GM19238 (cell line): Measurements from ENCODE around the gene TAPBP.
"Not testable (repeated sequence)": the region's sequence is repeated elsewhere in the genome, so short reads cannot be mapped to it uniquely, and the experiment has no call there.

Experiments
- DNase-seq: peaks from one replicate; pipeline ENCODE4 v3.0.0; 2011; ENCODE audit warnings: low spot score; ENCODE audit not compliant: insufficient read length

TAPBP gene

DNA sequence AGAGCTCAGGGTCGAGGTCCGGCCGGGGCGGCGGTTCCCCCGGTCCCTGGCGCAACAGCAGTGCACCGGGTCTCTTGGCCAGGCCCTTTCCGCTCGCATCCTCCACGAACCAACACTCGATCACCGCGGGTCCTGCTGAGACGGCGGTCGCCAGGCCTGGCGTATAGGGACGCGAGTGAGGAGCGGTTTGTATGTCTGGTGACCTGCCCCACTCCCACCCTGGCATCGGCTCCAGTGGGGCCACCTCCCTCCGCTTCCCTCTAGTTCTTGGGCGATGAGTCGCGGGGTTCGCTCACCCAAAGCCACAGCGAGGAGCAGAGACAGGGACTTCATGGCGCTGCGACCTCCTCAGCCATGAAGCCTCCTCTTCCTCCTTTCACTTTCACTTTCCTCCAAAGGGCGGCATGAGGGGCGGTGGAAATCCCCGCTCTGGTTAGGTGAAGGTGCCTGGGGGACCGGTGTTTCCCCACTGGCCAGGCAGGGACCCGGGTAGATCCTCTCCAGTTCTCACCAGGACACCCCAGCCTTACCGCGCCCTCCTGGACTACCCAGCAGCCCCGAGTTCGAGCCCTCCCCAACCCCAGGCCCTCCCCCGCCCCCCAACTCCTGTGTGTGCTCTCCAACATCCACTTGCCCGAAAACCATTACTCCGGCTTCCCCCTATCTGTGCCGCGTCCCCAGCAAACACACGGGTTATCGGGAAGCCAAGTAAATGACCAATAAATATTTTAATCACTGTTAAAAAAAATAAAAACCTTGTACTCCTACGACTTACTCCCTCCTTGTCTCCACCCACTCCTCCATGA lies at the start of gene TAPBP:
Gene TAPBP, minus strand, starts transcription at position 370 of the 806 bp plus-strand sequence. Its CDS starts 37 bp downstream, at position 333.
- DNase-seq: peak; percentile 78

DNA sequence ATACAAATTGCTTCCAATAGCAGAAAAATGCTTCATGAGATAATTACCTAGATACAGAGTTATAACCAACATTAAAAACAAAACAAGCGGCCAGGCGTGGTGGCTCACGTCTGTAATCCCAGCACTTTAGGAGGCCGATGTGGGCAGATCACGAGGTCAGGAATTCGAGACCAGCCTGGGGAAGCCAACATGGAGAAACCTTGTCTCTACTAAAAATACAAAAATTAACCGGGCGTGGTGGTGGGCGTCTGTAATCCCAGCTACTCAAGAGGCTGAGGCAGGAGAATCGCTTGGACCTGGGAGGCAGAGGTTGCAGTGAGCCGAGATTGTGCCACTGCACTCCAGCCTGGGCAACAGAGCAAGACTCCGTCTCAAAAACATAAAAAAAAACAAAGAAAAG lies 49.6 kb upstream of the TAPBP start:
- DNase-seq: not testable (repeated sequence)

DNA sequence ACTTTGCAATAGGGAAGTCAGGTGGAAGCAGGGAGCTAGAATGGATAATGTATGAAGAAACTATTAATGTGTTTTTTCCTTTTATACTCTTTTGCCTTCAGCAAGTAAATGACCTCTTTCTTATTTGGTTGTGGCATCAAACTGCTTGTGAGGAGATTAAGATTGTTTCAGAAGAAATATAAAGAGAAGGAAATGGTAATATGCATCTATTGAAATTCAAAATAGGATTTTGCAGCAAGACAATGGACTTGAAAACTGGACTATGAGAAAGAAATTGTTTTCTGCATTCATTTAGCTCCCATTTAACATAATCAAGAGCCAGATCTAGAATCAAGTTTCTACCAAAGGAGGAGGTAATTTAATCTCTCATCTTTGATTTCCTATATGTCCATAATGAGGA lies 45.5 kb upstream of the TAPBP start:
- DNase-seq: no peak

DNA sequence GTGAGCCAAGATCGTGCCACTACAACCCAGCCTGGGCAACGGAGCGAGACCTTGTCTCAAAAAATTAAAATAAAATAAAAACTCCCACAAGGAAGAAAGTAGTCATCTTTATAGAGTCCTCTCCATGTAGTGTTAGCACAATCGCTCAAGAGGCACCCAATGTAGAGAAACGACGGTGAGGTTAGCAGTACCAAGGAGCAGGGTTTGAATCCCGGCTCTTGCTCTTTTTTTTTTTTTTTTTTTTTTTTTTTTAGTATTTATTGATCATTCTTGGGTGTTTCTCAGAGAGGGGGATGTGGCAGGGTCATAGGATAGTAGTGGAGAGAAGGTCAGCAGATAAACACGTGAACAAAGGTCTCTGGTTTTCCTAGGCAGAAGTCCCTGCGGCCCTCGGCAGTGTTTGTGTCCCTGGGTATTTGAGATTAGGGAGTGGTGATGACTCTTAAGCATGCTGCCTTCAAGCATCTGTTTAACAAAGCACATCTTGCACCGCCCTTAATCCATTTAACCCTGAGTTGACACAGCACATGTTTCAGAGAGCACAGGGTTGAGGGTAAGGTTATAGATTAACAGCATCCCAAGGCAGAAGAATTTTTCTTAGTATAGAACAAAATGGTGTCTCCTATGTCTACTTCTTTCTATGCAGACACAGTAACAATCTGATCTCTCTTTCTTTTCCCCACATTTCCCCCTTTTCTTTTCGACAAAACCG lies 43.4 kb upstream of the TAPBP start:
- DNase-seq: not testable (repeated sequence)

GRCh38 chr6:33356295-33356694 lies 42.4 kb upstream of the TAPBP start:
- DNase-seq: no peak

GRCh38 chr6:33355860-33356259 lies 42.0 kb upstream of the TAPBP start:
- not testable (repeated sequence) for DNase-seq

GRCh38 chr6:33347816-33348215 lies 33.9 kb upstream of the TAPBP start:
- DNase-seq: no peak

GRCh38 chr6:33346972-33347371 lies 33.1 kb upstream of the TAPBP start:
- DNase-seq: not testable (repeated sequence)

- DNase-seq: peak; percentile 63
These were observed 31.1 kb upstream of the TAPBP start for GRCh38 chr6:33344701-33345697.

GRCh38 chr6:33343953-33344611 lies 30.2 kb upstream of the TAPBP start:
- DNase-seq: no peak

- DNase-seq: not testable (repeated sequence)
These were observed 29.7 kb upstream of the TAPBP start for GRCh38 chr6:33343606-33343952.

DNA sequence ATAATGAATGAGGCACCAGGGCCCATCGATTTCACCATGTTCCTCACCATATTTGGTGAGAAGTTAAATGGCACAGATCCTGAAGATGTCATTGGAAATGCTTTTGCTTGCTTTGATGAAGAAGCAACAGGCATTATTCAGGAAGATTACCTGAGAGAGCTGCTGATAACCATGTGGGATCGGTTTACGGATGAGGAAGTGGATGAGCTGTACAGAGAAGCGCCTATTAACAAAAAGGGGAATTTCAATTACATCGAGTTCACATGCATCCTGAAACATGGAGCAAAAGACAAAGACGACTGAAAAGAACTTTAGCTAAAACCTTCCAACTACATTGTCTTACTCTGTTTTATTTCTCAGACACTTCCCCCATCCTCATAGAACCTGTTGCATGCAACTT lies 25.3 kb upstream of the TAPBP start:
- no peak for DNase-seq

DNA sequence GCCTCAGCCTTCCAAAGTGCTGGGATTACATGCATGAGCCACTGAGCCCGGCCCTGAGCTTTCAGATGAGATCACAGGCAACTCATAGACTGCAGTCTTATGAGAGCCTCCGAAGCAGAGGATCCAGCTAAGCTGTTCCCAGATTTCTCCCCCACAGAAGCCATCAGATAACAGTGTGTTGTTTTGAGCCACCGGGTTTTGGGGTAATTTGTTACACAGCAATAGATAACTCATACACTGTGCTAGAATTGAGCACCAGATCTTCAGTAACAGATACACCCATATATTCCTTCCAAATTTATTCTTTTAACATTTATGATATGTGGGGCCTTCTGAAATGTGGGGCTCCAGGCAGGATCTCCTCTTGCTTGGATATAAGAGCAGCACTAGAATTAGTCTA lies 22.6 kb upstream of the TAPBP start:
- no peak for DNase-seq

GRCh38 chr6:33335916-33336315 lies 22.0 kb upstream of the TAPBP start:
- DNase-seq: no peak

DNA sequence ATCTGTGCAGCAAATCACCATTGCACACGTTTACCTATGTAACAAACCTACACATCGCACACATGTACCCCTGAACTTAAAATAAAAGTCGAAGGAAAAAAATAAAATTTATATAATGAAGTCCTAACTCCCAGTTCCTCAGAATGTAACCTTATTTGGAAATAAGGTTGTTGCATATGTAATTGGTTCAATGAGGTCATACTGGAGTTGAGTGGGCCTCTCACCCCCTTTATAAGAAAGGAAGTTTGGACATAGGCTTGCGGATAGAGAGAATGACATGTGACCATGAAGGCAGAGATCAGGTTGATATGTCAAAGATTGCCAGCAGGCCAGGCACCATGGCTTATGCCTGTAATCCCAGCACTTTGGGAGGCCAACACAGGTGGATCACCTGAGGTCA lies 19.8 kb upstream of the TAPBP start:
- no peak for DNase-seq

- DNase-seq: no peak
These were observed 16.9 kb upstream of the TAPBP start for GRCh38 chr6:33330736-33331135.

DNA sequence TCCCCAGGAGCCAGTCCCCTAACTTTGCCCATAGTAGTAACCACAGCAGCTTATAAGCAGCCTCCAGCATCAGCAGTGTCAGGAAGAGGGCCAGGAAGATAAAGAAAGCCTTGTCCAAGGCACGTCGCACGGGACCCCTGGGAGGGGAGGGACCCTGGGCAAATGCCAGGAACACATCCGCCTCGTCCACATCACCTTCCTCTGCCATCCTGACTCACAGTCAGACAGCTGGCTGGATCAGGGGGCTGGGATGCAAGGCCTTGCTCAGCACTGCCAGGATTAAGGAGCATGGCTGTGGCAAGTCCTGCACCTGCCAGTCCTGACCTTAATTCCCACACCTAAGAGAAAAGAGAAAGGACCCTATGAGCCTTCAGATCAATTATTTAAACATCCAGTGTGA lies 15.2 kb upstream of the TAPBP start:
- DNase-seq: no peak

DNA sequence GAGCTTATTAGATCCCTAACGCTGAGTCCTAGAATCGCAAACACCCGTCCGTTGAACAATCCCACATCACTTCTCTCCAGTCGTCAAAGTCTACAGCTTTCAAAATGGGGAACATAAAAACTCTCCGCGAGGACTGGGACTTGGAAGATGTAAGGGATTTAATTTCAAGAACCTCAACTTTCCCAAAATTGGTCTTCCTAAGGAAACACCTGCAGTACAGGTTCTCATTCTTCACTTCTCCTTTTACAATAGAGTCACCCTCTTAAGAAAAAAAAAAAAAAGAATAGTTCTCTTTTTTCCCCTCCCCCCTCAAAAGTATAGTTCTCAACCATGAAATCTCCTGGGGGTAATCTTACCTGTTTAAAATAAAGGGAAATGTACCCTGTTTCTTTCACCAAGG lies 10.2 kb upstream of the TAPBP start:
- no peak for DNase-seq

DNA sequence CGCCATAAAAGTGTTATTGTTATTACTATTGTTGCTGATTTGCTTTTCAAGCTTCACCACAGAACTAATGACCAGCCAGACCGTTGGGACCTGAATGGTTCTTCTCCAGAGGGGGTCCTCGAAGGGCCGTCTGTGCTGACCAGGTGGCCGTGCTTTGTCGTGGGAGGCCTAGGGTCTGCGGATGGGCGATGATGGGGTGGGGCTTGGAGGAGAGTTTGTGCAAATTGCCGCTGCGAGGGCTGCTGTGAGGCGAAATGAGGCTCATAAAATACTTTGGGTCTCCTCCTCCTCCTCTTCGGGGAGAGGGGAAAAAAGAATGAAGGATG lies 9.7 kb upstream of the TAPBP start:
- DNase-seq: no peak

DNA sequence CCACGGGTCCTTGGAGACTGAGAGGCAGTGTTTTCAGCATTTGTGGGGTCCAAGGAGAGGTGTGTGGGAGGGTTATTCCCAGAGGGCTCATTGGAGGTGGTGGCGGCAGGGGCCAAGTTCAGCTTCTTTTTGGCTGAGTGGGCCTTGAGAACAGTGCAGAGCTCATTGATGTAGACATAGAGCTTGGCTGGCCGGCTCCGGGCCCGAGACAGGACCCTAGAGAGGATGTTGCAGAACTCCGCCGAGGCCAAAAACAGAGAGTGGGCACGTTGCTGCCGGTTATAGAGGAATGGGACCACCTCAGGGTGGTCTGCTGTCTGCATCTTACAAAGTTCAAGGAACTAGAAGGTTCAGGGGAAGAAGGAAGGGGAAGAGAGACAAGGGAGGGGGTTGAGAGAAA lies 7.3 kb upstream of the TAPBP start:
- DNase-seq: no peak
